Right ventricle myocardium superior (tissue), 1 donor: Measurements from ENCODE around the gene IGSF1. TPM values are rescaled to one million over a fixed set of nuclear protein-coding genes. Genes with fewer than 3 reads are reported as not detected.

ENCODE experiments used
- ATAC-seq: fragments of 200-7000 bp; cut with Tn5 transposase; one replicate; pipeline ENCODE4 v1.9.1; 2020; ENCODE audit warnings: mild to moderate bottlenecking; ENCODE audit not compliant: poor library complexity
- DNase-seq: peaks from one replicate; pipeline ENCODE4 v3.0.0-alpha.2; 2020
- intact Hi-C: fragments of 100-400 bp; cut with DNase I; formaldehyde crosslinking; loops from one replicate; pipeline ENCODE4 v1.11.2; 2022
- long read RNA-seq: library from polyadenylated mRNA; unstranded; transcript quantifications from one replicate; pipeline ENCODE4 v2.0.0, GENCODE V29; 2021
- total RNA-seq: library from RNA; stranded (reverse); fragmentation: NEBNext Ultra II Directional; extraction: Animal tissue kit (Norgen Biotek cat#: 25700); gene quantifications from one replicate; pipeline ENCODE4 v1.2.1, GENCODE V29; 2021
- donor health status: DM: no; HTN: yes; CAD: no; lungs with severe emphysema.

The IGSF1 gene
- total RNA-seq: 4.3 TPM
- long read RNA-seq, full-length matches to known transcripts: 2 of 13 reads
- long read RNA-seq, partial matches to known transcripts: 8 of 13 reads
- long read RNA-seq, other reads (novel, unspliced or antisense): 3 of 13 reads

GRCh38 chrX:131288738-131289511 lies at the start of gene IGSF1:
Gene IGSF1, minus strand, starts transcription at chrX:131289306. Its CDS starts 2,632 bp downstream, at chrX:131286674.
- intact Hi-C loops: no loop called here
- ATAC-seq (peak; percentile 74), DNase-seq (peak; percentile 43)

- ATAC-seq (no peak), DNase-seq (no peak)
- intact Hi-C loops: no loop called here
Measured at GRCh38 chrX:131332331-131332730, 43.2 kb upstream of the IGSF1 start.

- DNase-seq (no peak), ATAC-seq (no peak)
- intact Hi-C loops: no loop called here
Measured at GRCh38 chrX:131331152-131331551, 42.0 kb upstream of the IGSF1 start.

GRCh38 chrX:131330735-131331134 lies 41.6 kb upstream of the IGSF1 start:
- no peak for ATAC-seq
- intact Hi-C loops: no loop called here
- no peak for DNase-seq

- ATAC-seq (no peak), DNase-seq (no peak)
- intact Hi-C loops: no loop called here
Measured at GRCh38 chrX:131322651-131323050, 33.5 kb upstream of the IGSF1 start.

GRCh38 chrX:131317326-131317725 lies 28.2 kb upstream of the IGSF1 start:
- ATAC-seq (no peak), DNase-seq (no peak)
- intact Hi-C loops: no loop called here

- DNase-seq (no peak), ATAC-seq (no peak)
- intact Hi-C loops: no loop called here
Measured at GRCh38 chrX:131316260-131316659, 27.2 kb upstream of the IGSF1 start.

GRCh38 chrX:131308980-131309379 lies 19.9 kb upstream of the IGSF1 start:
- intact Hi-C loops: no loop called here
- no peak for DNase-seq
- ATAC-seq: no peak

- intact Hi-C loops: no loop called here
Measured at GRCh38 chrX:131306601-131307000, 17.5 kb upstream of the IGSF1 start.

GRCh38 chrX:131305926-131306325 lies 16.8 kb upstream of the IGSF1 start:
- ATAC-seq: no peak
- intact Hi-C loops: no loop called here
- DNase-seq: no peak

More at GRCh38 chrX:131306601-131307000, 17.5 kb upstream of the IGSF1 start:
- no peak for DNase-seq
- no peak for ATAC-seq

- no peak for DNase-seq
- intact Hi-C loops: no loop called here
- no peak for ATAC-seq
Measured at GRCh38 chrX:131302701-131303100, 13.6 kb upstream of the IGSF1 start.

GRCh38 chrX:131301155-131301554 lies 12.0 kb upstream of the IGSF1 start:
- no peak for ATAC-seq
- intact Hi-C loops: no loop called here
- DNase-seq: no peak

- intact Hi-C loops: no loop called here
- DNase-seq: no peak
- no peak for ATAC-seq
Measured at GRCh38 chrX:131298846-131299245, 9.7 kb upstream of the IGSF1 start.

- ATAC-seq (no peak), DNase-seq (no peak)
- intact Hi-C loops: no loop called here
Measured at GRCh38 chrX:131298036-131298435, 8.9 kb upstream of the IGSF1 start.

- intact Hi-C loops: no loop called here
Measured at GRCh38 chrX:131289527-131289926, 421 bp upstream of the IGSF1 start.

GRCh38 chrX:131288188-131288587 lies 918 bp downstream of the IGSF1 start:
- ATAC-seq: no peak
- DNase-seq: no peak
- intact Hi-C loops: no loop called here

More at GRCh38 chrX:131289527-131289926, 421 bp upstream of the IGSF1 start:
- ATAC-seq (no peak), DNase-seq (no peak)

GRCh38 chrX:131287560-131288179 lies 1.4 kb downstream of the IGSF1 start:
- intact Hi-C loops: no loop called here
- DNase-seq (no peak), ATAC-seq (no peak)

GRCh38 chrX:131279617-131280016 lies 9.5 kb downstream of the IGSF1 start:
- DNase-seq (no peak), ATAC-seq (no peak)
- intact Hi-C loops: no loop called here

- ATAC-seq (no peak), DNase-seq (no peak)
- intact Hi-C loops: no loop called here
Measured at GRCh38 chrX:131279197-131279596, 9.9 kb downstream of the IGSF1 start.

GRCh38 chrX:131277543-131278136 lies 11.5 kb downstream of the IGSF1 start:
- ATAC-seq (peak; percentile 36), DNase-seq (no peak)
- intact Hi-C loops: no loop called here
